Glutamatergic neuron (in vitro differentiated cells): ENCODE data around the gene SLC48A1. TPM values are rescaled to one million over a fixed set of nuclear protein-coding genes. Genes with fewer than 3 reads are reported as not detected.

Experiments used
- DNase-seq: peaks from one replicate; pipeline ENCODE4 v3.0.0; 2022
- H3K27ac Mint-ChIP-seq: one replicate; pipeline ENCODE4 v1.8.0; 2020; ENCODE audit warnings: mild to moderate bottlenecking, mixed read lengths, inconsistent platforms; ENCODE audit not compliant: unreplicated experiment
- H3K27me3 Mint-ChIP-seq: one replicate; pipeline ENCODE4 v1.8.0; 2020; ENCODE audit warnings: mild to moderate bottlenecking, moderate library complexity, mixed read lengths, inconsistent platforms; ENCODE audit not compliant: unreplicated experiment
- H3K36me3 Mint-ChIP-seq: one replicate; pipeline ENCODE4 v1.8.0; 2020; ENCODE audit warnings: mild to moderate bottlenecking, mixed read lengths, inconsistent platforms; ENCODE audit not compliant: unreplicated experiment
- H3K4me1 Mint-ChIP-seq: one replicate; pipeline ENCODE4 v1.8.0; 2020; ENCODE audit warnings: mild to moderate bottlenecking, low read depth, mixed read lengths, inconsistent platforms; ENCODE audit not compliant: unreplicated experiment
- H3K4me3 Mint-ChIP-seq: one replicate; pipeline ENCODE4 v1.8.0; 2020; ENCODE audit warnings: mild to moderate bottlenecking, mixed read lengths, inconsistent platforms; ENCODE audit not compliant: unreplicated experiment
- H3K9me3 Mint-ChIP-seq: one replicate; pipeline ENCODE4 v1.8.0; 2020; ENCODE audit warnings: mild to moderate bottlenecking, moderate library complexity, mixed read lengths, inconsistent platforms; ENCODE audit not compliant: unreplicated experiment
- CTCF ChIP-seq: fragments of 200-600 bp; sonication (generic); IDR thresholded peaks from one replicate; pipeline ENCODE4 v1.5.0; 2021; ENCODE audit not compliant: partially characterized antibody, unreplicated experiment
- total RNA-seq: library from RNA; stranded (reverse); fragmentation: NEBNext Ultra II Directional; extraction: Animal tissue kit (Norgen Biotek cat#: 25700); gene quantifications from one replicate; pipeline ENCODE4 v1.2.1, GENCODE V29; 2021; ENCODE audit not compliant: unreplicated experiment

SLC48A1 gene
- total RNA-seq, 1 donor from 2014 or later = 15.7 TPM

GRCh38 chr12:47783024-47783755 lies 10.2 kb downstream of the SLC48A1 start:
- Mint-ChIP-seq H3K27me3 (peaks cover 2% of the 10 kb centered on the region), H3K9me3 (peaks cover 8% of the 10 kb centered on the region), H3K4me3 (no peak overlapping the region), H3K27ac (no peak overlapping the region), H3K36me3 (no peaks in the 10 kb centered on the region), H3K4me1 (peaks cover 8% of the 10 kb centered on the region)
- no peak for DNase-seq
- TF ChIP-seq CTCF = no peak

- no peak for TF ChIP-seq CTCF
- Mint-ChIP-seq H3K27ac (no peak overlapping the region), H3K9me3 (peaks cover 8% of the 10 kb centered on the region), H3K36me3 (no peaks in the 10 kb centered on the region), H3K27me3 (peaks cover 5% of the 10 kb centered on the region), H3K4me1 (peaks cover 3% of the 10 kb centered on the region), H3K4me3 (no peak overlapping the region)
- no peak for DNase-seq
Measured at GRCh38 chr12:47783821-47784819, 11.1 kb downstream of the SLC48A1 start.

- H3K4me3 Mint-ChIP-seq = no peak overlapping the region
- no peaks in the 10 kb centered on the region for H3K36me3 Mint-ChIP-seq
- H3K27ac Mint-ChIP-seq = no peak overlapping the region
- H3K27me3 Mint-ChIP-seq = peaks cover 5% of the 10 kb centered on the region
- peaks cover 2% of the 10 kb centered on the region for H3K4me1 Mint-ChIP-seq
- DNase-seq = no peak
- no peak for TF ChIP-seq CTCF
- peaks cover 6% of the 10 kb centered on the region for H3K9me3 Mint-ChIP-seq
Measured at GRCh38 chr12:47785036-47785886, 12.2 kb downstream of the SLC48A1 start.

GRCh38 chr12:47785887-47786661 lies 13.0 kb downstream of the SLC48A1 start:
- DNase-seq = no peak
- Mint-ChIP-seq H3K27me3 (peaks cover 5% of the 10 kb centered on the region), H3K4me1 (peaks cover 2% of the 10 kb centered on the region), H3K27ac (no peak overlapping the region), H3K36me3 (no peaks in the 10 kb centered on the region), H3K4me3 (no peak overlapping the region), H3K9me3 (peaks cover 4% of the 10 kb centered on the region)
- no peak for TF ChIP-seq CTCF
